Thyroid gland (tissue), 4 donors: ENCODE data around the gene HMCN2. TPM values are rescaled to one million over a fixed set of nuclear protein-coding genes. Genes with fewer than 3 reads are reported as not detected.
A peak's percentile ranks its signal among the peaks of the same experiment; 100 is the strongest.
"Not testable (repeated sequence)": the region's sequence is repeated elsewhere in the genome, so short reads cannot be mapped to it uniquely, and the experiment has no call there.

ENCODE experiments used
- DNase-seq, 2 donors: peaks; one replicate each; pipeline ENCODE4 v3.0.0-alpha.2; 2019
- H3K27ac ChIP-seq, 3 donors: fragments of 200-600 bp; sonication (generic); 1 replicate in 2 of 3; 2 replicates in 1 of 3; pipeline ENCODE4 v1.5.1; 2016 to 2019; ENCODE audit warnings: mild to moderate bottlenecking in 1 of 3, moderate library complexity in 1 of 3
- H3K27me3 ChIP-seq: fragments of 200-600 bp; sonication (generic); one replicate; pipeline ENCODE4 v1.5.1; 2019
- H3K36me3 ChIP-seq, 2 donors: fragments of 200-600 bp; sonication (generic); one replicate each; pipeline ENCODE4 v1.5.1; 2016 to 2019
- H3K4me1 ChIP-seq, 2 donors: fragments of 200-600 bp; sonication (generic); one replicate each; pipeline ENCODE4 v1.5.1; 2017 to 2019
- H3K4me3 ChIP-seq, 3 donors: fragments of 200-600 bp; sonication (generic); replicated peaks in 1 of 3; 1 replicate in 2 of 3; 2 replicates in 1 of 3; pipeline ENCODE4 v1.5.1; 2016; ENCODE audit warnings: mild to moderate bottlenecking in 1 of 3
- H3K9me3 ChIP-seq: fragments of 200-600 bp; sonication (generic); one replicate; pipeline ENCODE4 v1.5.1; 2017
- CTCF ChIP-seq, 6 experiments: fragments of 200-600 bp in 3 of 6; fragments of 450-650 bp in 3 of 6; sonication (generic) in 3 of 6; IDR thresholded peaks; one replicate each; pipeline ENCODE4 v1.5.1; 2016 to 2019; ENCODE audit warnings: antibody characterized with exemption in 6 of 6, mild to moderate bottlenecking in 2 of 6, inconsistent platforms in 1 of 6, moderate library complexity in 1 of 6
- POLR2A ChIP-seq, 2 donors: fragments of 450-650 bp; IDR thresholded peaks; one replicate each; pipeline ENCODE4 v1.6.1; 2017; ENCODE audit warnings: antibody characterized with exemption in 2 of 2, mild to moderate bottlenecking in 2 of 2, moderate library complexity in 1 of 2
- WGBS, 2 donors: methylation state at CpG; one replicate each; pipeline ENCODE4 v1.1.5; 2017; 5-methylcytosine and 5-hydroxymethylcytosine counted together
- intact Hi-C: fragments of 100-400 bp; cut with DNase I; formaldehyde crosslinking; loops from one replicate; pipeline ENCODE4 v1.15.1; 2023
- total RNA-seq, 4 donors: library from RNA; depleted of rRNA; stranded (reverse); fragments of >200 nt; gene quantifications; one replicate each; pipeline ENCODE4 v1.2.3, GENCODE V29; 2016

The HMCN2 gene
- total RNA-seq, 4 donors from 2014 or later, result 1.7 to 5.5 (median 3.5) TPM

GRCh38 chr9:130268521-130269211, 3.1 kb downstream of the HMCN2 start:
- peak; percentile 25 to 45 for DNase-seq
- Histone ChIP-seq H3K36me3 (no peaks in the 10 kb centered on the region), H3K4me3 (no peak overlapping the region), H3K4me1 (peaks cover 10 to 15% of the 10 kb centered on the region in 2 donors), H3K27me3 (peaks cover 4% of the 10 kb centered on the region), H3K9me3 (no peaks in the 10 kb centered on the region), H3K27ac (peak overlapping the region; percentile 19 to 45 (median 36))
- whole genome bisulfite sequencing, 2 donors, result 53 to 55% methylated on average over 16 of the region's 16 CpGs
- intact Hi-C loops, result no loop called here
- TF ChIP-seq CTCF (IDR thresholded peaks at IDR 0.05) (no peak), POLR2A (IDR thresholded peaks at IDR 0.05) (no peak)

DNA sequence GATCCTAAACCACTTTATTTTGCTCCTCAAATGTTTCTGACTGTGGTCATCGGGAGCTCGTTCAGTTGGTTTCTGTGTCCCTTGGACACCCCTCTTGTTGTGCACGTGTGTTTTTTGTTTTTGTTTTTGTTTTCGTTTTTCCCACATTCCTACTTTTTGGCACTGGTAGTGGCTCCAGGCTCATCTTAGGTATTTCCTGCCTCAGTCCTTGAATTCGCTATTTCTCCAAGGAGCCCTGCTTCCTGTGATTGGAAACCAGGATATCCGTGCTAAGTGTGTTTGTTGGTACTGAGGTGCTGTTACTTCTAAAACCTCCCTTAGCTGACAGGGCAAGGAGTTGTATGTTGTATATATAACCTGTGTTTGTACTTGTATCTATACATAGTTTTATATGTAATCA, 5.9 kb downstream of the HMCN2 start:
- no peaks in the 10 kb centered on the region for H3K9me3 ChIP-seq
- H3K4me3 ChIP-seq, result no peak overlapping the region
- no peak overlapping the region for H3K27ac ChIP-seq
- no peak for DNase-seq
- peaks cover 0 to 5% of the 10 kb centered on the region in 2 donors for H3K4me1 ChIP-seq
- peaks cover 4% of the 10 kb centered on the region for H3K27me3 ChIP-seq
- no peaks in the 10 kb centered on the region for H3K36me3 ChIP-seq
- 69 to 72% methylated on average over 6 of the region's 6 CpGs for WGBS, 2 donors
- intact Hi-C loops, result no loop called here
- no peak for TF ChIP-seq CTCF (IDR thresholded peaks at IDR 0.05)
- no peak for TF ChIP-seq POLR2A (IDR thresholded peaks at IDR 0.05)

DNA sequence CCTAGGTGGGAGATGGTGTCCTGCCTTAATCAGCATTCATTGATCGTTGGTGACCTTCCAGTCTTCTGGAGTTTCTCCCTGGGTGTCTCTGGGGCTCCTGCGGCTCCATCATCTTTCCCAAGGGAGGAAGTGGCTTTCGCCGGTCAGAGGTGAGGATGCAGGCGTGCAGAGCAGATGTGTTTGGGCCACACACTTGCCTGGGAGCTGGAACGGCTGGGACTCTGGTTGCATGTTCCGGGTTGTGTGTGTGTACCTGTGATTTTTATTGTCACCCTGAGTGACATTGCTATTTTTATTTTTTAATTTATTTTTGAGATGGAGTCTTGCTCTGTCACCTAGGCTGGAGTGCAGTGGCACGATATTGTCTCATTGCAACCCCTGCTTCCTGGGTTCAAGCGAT, 9.6 kb downstream of the HMCN2 start:
- H3K27me3 ChIP-seq, result peaks cover 4% of the 10 kb centered on the region
- peaks cover 0 to 4% of the 10 kb centered on the region in 2 donors for H3K4me1 ChIP-seq
- no peaks in the 10 kb centered on the region for H3K9me3 ChIP-seq
- no peak for DNase-seq
- no peaks in the 10 kb centered on the region for H3K36me3 ChIP-seq
- H3K4me3 ChIP-seq, result no peak overlapping the region
- WGBS, 2 donors, result 81 to 89% methylated on average over 9 of the region's 9 CpGs
- no peak overlapping the region for H3K27ac ChIP-seq
- intact Hi-C loops, result no loop called here
- no peak for TF ChIP-seq POLR2A (IDR thresholded peaks at IDR 0.05)

GRCh38 chr9:130276121-130276520, 10.6 kb downstream of the HMCN2 start:
- no peak overlapping the region for H3K27ac ChIP-seq
- H3K36me3 ChIP-seq, result no peaks in the 10 kb centered on the region
- H3K4me1 ChIP-seq, result no peaks in the 10 kb centered on the region
- intact Hi-C loops, result no loop called here
- TF ChIP-seq POLR2A (IDR thresholded peaks at IDR 0.05), result no peak
- no peak for TF ChIP-seq CTCF (IDR thresholded peaks at IDR 0.05)
- H3K27me3 ChIP-seq, result peaks cover 4% of the 10 kb centered on the region
- no peak overlapping the region for H3K4me3 ChIP-seq
- WGBS, 2 donors, result 76 to 86% methylated on average over 3 of the region's 3 CpGs
- H3K9me3 ChIP-seq, result no peaks in the 10 kb centered on the region
- no peak for DNase-seq

DNA sequence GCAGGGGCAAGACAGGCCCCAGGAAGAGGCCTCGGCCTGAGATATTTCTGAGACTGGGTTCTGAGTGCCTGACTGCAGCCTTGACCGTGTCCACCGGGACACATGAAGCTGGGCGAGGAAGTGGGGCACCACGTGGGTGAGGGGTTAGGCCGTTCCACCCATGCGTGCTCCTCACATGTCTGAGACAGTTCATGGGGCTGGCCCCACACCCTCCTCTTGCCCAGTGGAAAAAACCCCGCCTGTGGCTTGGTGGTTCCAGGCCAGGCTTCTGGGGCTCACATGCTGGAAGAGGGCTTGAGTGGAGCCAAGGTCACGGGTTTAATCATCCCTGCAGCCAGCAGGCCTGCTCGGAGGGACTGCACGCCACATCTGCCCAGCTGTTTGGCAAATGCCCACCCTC, 11.4 kb downstream of the HMCN2 start:
- Histone ChIP-seq H3K4me3 (no peak overlapping the region), H3K36me3 (no peaks in the 10 kb centered on the region), H3K27ac (no peak overlapping the region), H3K4me1 (peaks cover 0 to 3% of the 10 kb centered on the region in 2 donors), H3K27me3 (peaks cover 4% of the 10 kb centered on the region), H3K9me3 (no peaks in the 10 kb centered on the region)
- intact Hi-C loops, result no loop called here
- WGBS, 2 donors, result 76 to 94% methylated on average over 10 to 11 of the region's 11 CpGs
- no peak for TF ChIP-seq CTCF (IDR thresholded peaks at IDR 0.05)
- TF ChIP-seq POLR2A (IDR thresholded peaks at IDR 0.05), result no peak
- DNase-seq, result no peak

GRCh38 chr9:130277525-130277924, 12.0 kb downstream of the HMCN2 start:
- intact Hi-C loops, DNase-seq: not testable (repeated sequence)

More at GRCh38 chr9:130277525-130277924, 12.0 kb downstream of the HMCN2 start:
- not testable (repeated sequence) for H3K9me3 ChIP-seq, H3K27ac ChIP-seq, H3K36me3 ChIP-seq, H3K4me3 ChIP-seq, H3K4me1 ChIP-seq, H3K27me3 ChIP-seq
- 91 to 98% methylated on average over 1 of the region's 1 CpG for WGBS, 2 donors
